PFSK-1 (cell line): Measurements from ENCODE around the gene RCN1.

ENCODE experiments used
- TAF1 ChIP-seq: IDR thresholded peaks from 2 replicates; pipeline ENCODE4 v1.6.1; 2012; ENCODE audit warnings: low read length, control low read depth, borderline replicate concordance; ENCODE audit not compliant: insufficient read depth
- TF ChIP-seq, protein P1 (sequence below), 2 experiments: IDR thresholded peaks; 2 replicates each; pipeline versions ENCODE4 v1.6.1 to v1.8.0; 2011 to 2012; ENCODE audit warnings: low read depth in 2 of 2, low read length in 2 of 2, control low read depth in 1 of 2, inconsistent platforms in 1 of 2, mild to moderate bottlenecking in 1 of 2, moderate library complexity in 1 of 2; ENCODE audit not compliant: insufficient read depth in 1 of 2

- TF ChIP-seq, protein P1, sequence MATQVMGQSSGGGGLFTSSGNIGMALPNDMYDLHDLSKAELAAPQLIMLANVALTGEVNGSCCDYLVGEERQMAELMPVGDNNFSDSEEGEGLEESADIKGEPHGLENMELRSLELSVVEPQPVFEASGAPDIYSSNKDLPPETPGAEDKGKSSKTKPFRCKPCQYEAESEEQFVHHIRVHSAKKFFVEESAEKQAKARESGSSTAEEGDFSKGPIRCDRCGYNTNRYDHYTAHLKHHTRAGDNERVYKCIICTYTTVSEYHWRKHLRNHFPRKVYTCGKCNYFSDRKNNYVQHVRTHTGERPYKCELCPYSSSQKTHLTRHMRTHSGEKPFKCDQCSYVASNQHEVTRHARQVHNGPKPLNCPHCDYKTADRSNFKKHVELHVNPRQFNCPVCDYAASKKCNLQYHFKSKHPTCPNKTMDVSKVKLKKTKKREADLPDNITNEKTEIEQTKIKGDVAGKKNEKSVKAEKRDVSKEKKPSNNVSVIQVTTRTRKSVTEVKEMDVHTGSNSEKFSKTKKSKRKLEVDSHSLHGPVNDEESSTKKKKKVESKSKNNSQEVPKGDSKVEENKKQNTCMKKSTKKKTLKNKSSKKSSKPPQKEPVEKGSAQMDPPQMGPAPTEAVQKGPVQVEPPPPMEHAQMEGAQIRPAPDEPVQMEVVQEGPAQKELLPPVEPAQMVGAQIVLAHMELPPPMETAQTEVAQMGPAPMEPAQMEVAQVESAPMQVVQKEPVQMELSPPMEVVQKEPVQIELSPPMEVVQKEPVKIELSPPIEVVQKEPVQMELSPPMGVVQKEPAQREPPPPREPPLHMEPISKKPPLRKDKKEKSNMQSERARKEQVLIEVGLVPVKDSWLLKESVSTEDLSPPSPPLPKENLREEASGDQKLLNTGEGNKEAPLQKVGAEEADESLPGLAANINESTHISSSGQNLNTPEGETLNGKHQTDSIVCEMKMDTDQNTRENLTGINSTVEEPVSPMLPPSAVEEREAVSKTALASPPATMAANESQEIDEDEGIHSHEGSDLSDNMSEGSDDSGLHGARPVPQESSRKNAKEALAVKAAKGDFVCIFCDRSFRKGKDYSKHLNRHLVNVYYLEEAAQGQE (IDR thresholded peaks at IDR 0.05; ENCODE audit: insufficient read depth in 1 of 2, low read depth in 2 of 2, low read length in 2 of 2): no peak
- TF ChIP-seq TAF1: no peak
Observed at GRCh38 chr11:32131321-32131720, 40.4 kb downstream of the RCN1 start.
